ENCODE measurements around the gene OSBPL8.

OSBPL8 gene

GRCh38 chr12:76556368-76556767 lies 3.2 kb downstream of the OSBPL8 start:
- DNase-seq (ENCODE audit: low read depth) = no peak

GRCh38 chr12:76555797-76556196 lies 3.8 kb downstream of the OSBPL8 start:
- no peak for DNase-seq (ENCODE audit: low read depth)

- no peak for DNase-seq (ENCODE audit: low read depth)
These were observed 4.3 kb downstream of the OSBPL8 start for GRCh38 chr12:76555231-76555767.

- DNase-seq (ENCODE audit: low read depth) = no peak
These were observed 5.0 kb downstream of the OSBPL8 start for GRCh38 chr12:76554405-76555230.

- peak; percentile 45 for DNase-seq (ENCODE audit: low read depth)
These were observed 7.1 kb downstream of the OSBPL8 start for GRCh38 chr12:76552343-76552938.

- no peak for DNase-seq (ENCODE audit: low read depth)
These were observed 8.1 kb downstream of the OSBPL8 start for GRCh38 chr12:76551482-76551888.

- DNase-seq (ENCODE audit: low read depth) = peak; percentile 18
These were observed 10.4 kb downstream of the OSBPL8 start for GRCh38 chr12:76549131-76549530.

- DNase-seq (ENCODE audit: low read depth) = no peak
These were observed 11.2 kb downstream of the OSBPL8 start for GRCh38 chr12:76548222-76548837.

- no peak for DNase-seq (ENCODE audit: low read depth)
These were observed 12.0 kb downstream of the OSBPL8 start for GRCh38 chr12:76547526-76547925.

- no peak for DNase-seq (ENCODE audit: low read depth)
These were observed 12.7 kb downstream of the OSBPL8 start for GRCh38 chr12:76546889-76547288.

- no peak for DNase-seq (ENCODE audit: low read depth)
These were observed 14.1 kb downstream of the OSBPL8 start for GRCh38 chr12:76545486-76545885.

GRCh38 chr12:76544601-76545261 lies 14.8 kb downstream of the OSBPL8 start:
- DNase-seq (ENCODE audit: low read depth) = no peak

GRCh38 chr12:76543813-76544347 lies 15.7 kb downstream of the OSBPL8 start:
- DNase-seq (ENCODE audit: low read depth) = no peak

GRCh38 chr12:76542908-76543307 lies 16.7 kb downstream of the OSBPL8 start:
- no peak for DNase-seq (ENCODE audit: low read depth)

- DNase-seq (ENCODE audit: low read depth) = no peak
These were observed 19.8 kb downstream of the OSBPL8 start for GRCh38 chr12:76539727-76540126.

- DNase-seq (ENCODE audit: low read depth) = no peak
These were observed 21.6 kb downstream of the OSBPL8 start for GRCh38 chr12:76537923-76538322.

GRCh38 chr12:76536546-76536945 lies 23.0 kb downstream of the OSBPL8 start:
- no peak for DNase-seq (ENCODE audit: low read depth)

- DNase-seq (ENCODE audit: low read depth) = no peak
These were observed 24.4 kb downstream of the OSBPL8 start for GRCh38 chr12:76535170-76535569.

- peak; percentile 7 for DNase-seq (ENCODE audit: low read depth)
These were observed 26.2 kb downstream of the OSBPL8 start for GRCh38 chr12:76533331-76533730.

GRCh38 chr12:76532520-76532919 lies 27.1 kb downstream of the OSBPL8 start:
- DNase-seq (ENCODE audit: low read depth) = no peak

GRCh38 chr12:76531056-76531455 lies 28.5 kb downstream of the OSBPL8 start:
- no peak for DNase-seq (ENCODE audit: low read depth)

GRCh38 chr12:76530516-76530915 lies 29.1 kb downstream of the OSBPL8 start:
- no peak for DNase-seq (ENCODE audit: low read depth)
